Stimulated activated CD8-positive, alpha-beta memory T cell treated with anti-CD3 and anti-CD28 coated beads, Interleukin-15, amount 100 ng/mL, for 1 hour (primary cell): ENCODE data around the gene EXOC4.
"Not testable (repeated sequence)": the region's sequence is repeated elsewhere in the genome, so short reads cannot be mapped to it uniquely, and the experiment has no call there.

Experiments
- DNase-seq: peaks from one replicate; pipeline ENCODE4 v3.0.0-alpha.2; 2020; ENCODE audit warnings: low read depth

Gene EXOC4

GRCh38 chr7:133252858-133253518, at the start of gene EXOC4:
Gene EXOC4 (plus strand): TSS chr7:133253078.
- DNase-seq, result peak; percentile 82

- no peak for DNase-seq
These were observed 49.4 kb upstream of the EXOC4 start for GRCh38 chr7:133203490-133203889.

- no peak for DNase-seq
These were observed 45.2 kb upstream of the EXOC4 start for GRCh38 chr7:133207687-133208086.

- not testable (repeated sequence) for DNase-seq
These were observed 42.1 kb upstream of the EXOC4 start for GRCh38 chr7:133210817-133211216.

GRCh38 chr7:133213772-133214171, 39.1 kb upstream of the EXOC4 start:
- not testable (repeated sequence) for DNase-seq

GRCh38 chr7:133217773-133218172, 35.1 kb upstream of the EXOC4 start:
- DNase-seq, result no peak

GRCh38 chr7:133230591-133231194, 22.2 kb upstream of the EXOC4 start:
- peak; percentile 11 for DNase-seq

GRCh38 chr7:133233142-133233541, 19.7 kb upstream of the EXOC4 start:
- DNase-seq, result no peak

- no peak for DNase-seq
These were observed 17.7 kb upstream of the EXOC4 start for GRCh38 chr7:133234961-133235875.

- no peak for DNase-seq
These were observed 15.3 kb upstream of the EXOC4 start for GRCh38 chr7:133237545-133237944.

- DNase-seq, result no peak
These were observed 12.6 kb upstream of the EXOC4 start for GRCh38 chr7:133240302-133240701.

- no peak for DNase-seq
These were observed 6.3 kb upstream of the EXOC4 start for GRCh38 chr7:133246558-133246957.

- DNase-seq, result no peak
These were observed 4.0 kb upstream of the EXOC4 start for GRCh38 chr7:133248901-133249300.

GRCh38 chr7:133252506-133252857, 396 bp upstream of the EXOC4 start:
- no peak for DNase-seq

- DNase-seq, result no peak
These were observed 619 bp downstream of the EXOC4 start for GRCh38 chr7:133253519-133253875.

- DNase-seq, result no peak
These were observed 2.6 kb downstream of the EXOC4 start for GRCh38 chr7:133255486-133255885.

- no peak for DNase-seq
These were observed 5.3 kb downstream of the EXOC4 start for GRCh38 chr7:133258174-133258573.

- DNase-seq, result no peak
These were observed 12.9 kb downstream of the EXOC4 start for GRCh38 chr7:133265821-133266220.

GRCh38 chr7:133268355-133268754, 15.5 kb downstream of the EXOC4 start:
- DNase-seq, result no peak

- DNase-seq, result no peak
These were observed 19.5 kb downstream of the EXOC4 start for GRCh38 chr7:133272336-133272735.

- no peak for DNase-seq
These were observed 20.3 kb downstream of the EXOC4 start for GRCh38 chr7:133273227-133273626.

GRCh38 chr7:133274265-133274664, 21.4 kb downstream of the EXOC4 start:
- DNase-seq, result no peak

- no peak for DNase-seq
These were observed 22.1 kb downstream of the EXOC4 start for GRCh38 chr7:133275008-133275407.
